HEK293 (cell line): ENCODE measurements around the gene UBE2Q2.
"Not testable (repeated sequence)": the region's sequence is repeated elsewhere in the genome, so short reads cannot be mapped to it uniquely, and the experiment has no call there.

Source experiments
- CTCF ChIA-PET: fragments of 350-600 bp; formaldehyde crosslinking; extraction: SDS; loops from one replicate; lab custom pipeline; 2021; ENCODE audit warnings: antibody characterized with exemption; lab: Yijun Ruan, JAX
- POLR2A ChIA-PET: fragments of 300-600 bp; formaldehyde crosslinking; extraction: SDS; loops from one replicate; lab custom pipeline; 2020; ENCODE audit warnings: antibody characterized with exemption, inconsistent platforms; lab: Yijun Ruan, JAX
- H3K27ac ChIP-seq: fragments of 200-500 bp; sonication (Bioruptor generic); 2 replicates; pipeline ENCODE4 v1.5.1; 2014; ENCODE audit warnings: low read depth, low read length, control low read depth, inconsistent platforms; ENCODE audit errors: extremely low read depth
- H3K36me3 ChIP-seq, 2 experiments: fragments of 200-500 bp in 1 of 2; sonication (Bioruptor generic) in 1 of 2; 1 replicate in 1 of 2; 2 replicates in 1 of 2; pipeline ENCODE4 v1.5.1; 2014 to 2017; ENCODE audit warnings: inconsistent platforms in 2 of 2, low read length in 2 of 2; ENCODE audit not compliant: control insufficient read depth in 2 of 2, insufficient read depth in 1 of 2
- H3K4me1 ChIP-seq: fragments of 200-500 bp; sonication (Bioruptor generic); 2 replicates; pipeline ENCODE4 v1.5.1; 2014; ENCODE audit warnings: mild to moderate bottlenecking, low read length, inconsistent platforms; ENCODE audit not compliant: control insufficient read depth, insufficient read depth
- H3K4me3 ChIP-seq: 2 replicates; pipeline ENCODE4 v1.5.1; 2011; ENCODE audit warnings: low read depth, mild to moderate bottlenecking, control low read depth, low read length, moderate library complexity
- H3K9me3 ChIP-seq: fragments of 200-500 bp; sonication (Bioruptor generic); 2 replicates; pipeline ENCODE4 v1.5.1; 2014; ENCODE audit warnings: low read depth, low read length, inconsistent platforms; ENCODE audit not compliant: control insufficient read depth, insufficient read depth
- GFI1B ChIP-seq: fragments of 450-650 bp; formaldehyde crosslinking; IDR thresholded peaks from 2 replicates; pipeline ENCODE4 v1.5.1; 2016; ENCODE audit warnings: missing biosample characterization, missing genetic modification characterization
- KLF1 ChIP-seq: fragments of 450-650 bp; formaldehyde crosslinking; IDR thresholded peaks from 2 replicates; pipeline ENCODE4 v1.5.1; 2016; ENCODE audit warnings: missing biosample characterization, missing genetic modification characterization
- KLF7 ChIP-seq: fragments of 450-650 bp; formaldehyde crosslinking; IDR thresholded peaks from 2 replicates; pipeline ENCODE4 v1.5.1; 2016; ENCODE audit warnings: missing biosample characterization, missing genetic modification characterization, borderline replicate concordance
- PRDM1 ChIP-seq: fragments of 450-650 bp; formaldehyde crosslinking; IDR thresholded peaks from 2 replicates; pipeline ENCODE4; 2016; ENCODE audit warnings: missing biosample characterization, missing genetic modification characterization
- SP3 ChIP-seq: fragments of 450-650 bp; formaldehyde crosslinking; IDR thresholded peaks from 2 replicates; pipeline ENCODE4 v1.5.1; 2016; ENCODE audit warnings: missing biosample characterization, missing genetic modification characterization
- SP7 ChIP-seq: fragments of 450-650 bp; formaldehyde crosslinking; IDR thresholded peaks from 2 replicates; pipeline ENCODE4 v1.5.1; 2016; ENCODE audit warnings: missing biosample characterization, missing genetic modification characterization
- ZBTB1 ChIP-seq: fragments of 450-650 bp; formaldehyde crosslinking; IDR thresholded peaks from 2 replicates; pipeline ENCODE4 v1.5.1; 2016; ENCODE audit warnings: missing biosample characterization, missing genetic modification characterization
- ZFP3 ChIP-seq: fragments of 450-650 bp; formaldehyde crosslinking; IDR thresholded peaks from 2 replicates; pipeline ENCODE4 v1.5.1; 2016; ENCODE audit warnings: low read depth, missing biosample characterization, missing genetic modification characterization
- ZIC2 ChIP-seq: fragments of 450-650 bp; formaldehyde crosslinking; IDR thresholded peaks from 2 replicates; pipeline ENCODE4 v1.5.1; 2016; ENCODE audit warnings: missing biosample characterization, missing genetic modification characterization
- ZNF174 ChIP-seq: fragments of 450-650 bp; formaldehyde crosslinking; IDR thresholded peaks from 2 replicates; pipeline ENCODE4 v1.5.0; 2017; ENCODE audit warnings: missing biosample characterization, mild to moderate bottlenecking, missing genetic modification characterization
- ZNF2 ChIP-seq: fragments of 450-650 bp; formaldehyde crosslinking; IDR thresholded peaks from 2 replicates; pipeline ENCODE4 v1.5.1; 2016; ENCODE audit warnings: missing biosample characterization, missing genetic modification characterization
- ZNF214 ChIP-seq: fragments of 450-650 bp; formaldehyde crosslinking; IDR thresholded peaks from 2 replicates; pipeline ENCODE4 v1.5.1; 2017; ENCODE audit warnings: missing biosample characterization, mild to moderate bottlenecking, missing genetic modification characterization, borderline replicate concordance
- ZNF302 ChIP-seq: fragments of 450-650 bp; formaldehyde crosslinking; IDR thresholded peaks from 2 replicates; pipeline ENCODE4 v1.5.1; 2016; ENCODE audit warnings: missing biosample characterization, missing genetic modification characterization, low read depth
- ZNF324 ChIP-seq: fragments of 450-650 bp; formaldehyde crosslinking; IDR thresholded peaks from 2 replicates; pipeline ENCODE4 v1.5.1; 2016; ENCODE audit warnings: missing biosample characterization, missing genetic modification characterization
- ZNF544 ChIP-seq: fragments of 450-650 bp; formaldehyde crosslinking; IDR thresholded peaks from 2 replicates; pipeline ENCODE4 v1.5.0; 2017; ENCODE audit warnings: missing biosample characterization, missing genetic modification characterization
- ZNF548 ChIP-seq: fragments of 450-650 bp; formaldehyde crosslinking; IDR thresholded peaks from 2 replicates; pipeline ENCODE4 v1.5.1; 2016; ENCODE audit warnings: missing biosample characterization, missing genetic modification characterization
- ZNF561 ChIP-seq: fragments of 450-650 bp; IDR thresholded peaks from 2 replicates; pipeline ENCODE4 v1.5.1; 2018; ENCODE audit warnings: missing biosample characterization, missing genetic modification characterization, borderline replicate concordance
- ZNF571 ChIP-seq: fragments of 450-650 bp; formaldehyde crosslinking; IDR thresholded peaks from 2 replicates; pipeline ENCODE4 v1.5.0; 2017; ENCODE audit warnings: missing biosample characterization, missing genetic modification characterization
- ZNF629 ChIP-seq: fragments of 450-650 bp; formaldehyde crosslinking; IDR thresholded peaks from 2 replicates; pipeline ENCODE4 v1.5.1; 2017; ENCODE audit warnings: missing biosample characterization, missing genetic modification characterization
- ZNF658 ChIP-seq: fragments of 450-650 bp; formaldehyde crosslinking; IDR thresholded peaks from 2 replicates; pipeline ENCODE4; 2016; ENCODE audit warnings: missing biosample characterization, missing genetic modification characterization
- ZNF791 ChIP-seq: fragments of 450-650 bp; formaldehyde crosslinking; IDR thresholded peaks from 2 replicates; pipeline ENCODE4 v1.5.1; 2016; ENCODE audit warnings: missing biosample characterization, missing genetic modification characterization
- ZNF837 ChIP-seq: fragments of 450-650 bp; formaldehyde crosslinking; IDR thresholded peaks from 2 replicates; pipeline ENCODE4 v1.5.1; 2016; ENCODE audit warnings: missing biosample characterization, missing genetic modification characterization
- TF ChIP-seq, protein P1 (sequence below): fragments of 450-650 bp; formaldehyde crosslinking; IDR thresholded peaks from 2 replicates; pipeline ENCODE4 v1.5.1; 2016; ENCODE audit warnings: missing biosample characterization, missing genetic modification characterization
- TF ChIP-seq, protein P2 (sequence below): fragments of 450-650 bp; formaldehyde crosslinking; IDR thresholded peaks from 2 replicates; pipeline ENCODE4 v1.5.1; 2017; ENCODE audit warnings: missing biosample characterization, missing genetic modification characterization
- TF ChIP-seq, protein P3 (sequence below): fragments of 450-650 bp; formaldehyde crosslinking; IDR thresholded peaks from 2 replicates; pipeline ENCODE4 v1.5.1; 2016; ENCODE audit warnings: missing biosample characterization, missing genetic modification characterization

The UBE2Q2 gene

DNA sequence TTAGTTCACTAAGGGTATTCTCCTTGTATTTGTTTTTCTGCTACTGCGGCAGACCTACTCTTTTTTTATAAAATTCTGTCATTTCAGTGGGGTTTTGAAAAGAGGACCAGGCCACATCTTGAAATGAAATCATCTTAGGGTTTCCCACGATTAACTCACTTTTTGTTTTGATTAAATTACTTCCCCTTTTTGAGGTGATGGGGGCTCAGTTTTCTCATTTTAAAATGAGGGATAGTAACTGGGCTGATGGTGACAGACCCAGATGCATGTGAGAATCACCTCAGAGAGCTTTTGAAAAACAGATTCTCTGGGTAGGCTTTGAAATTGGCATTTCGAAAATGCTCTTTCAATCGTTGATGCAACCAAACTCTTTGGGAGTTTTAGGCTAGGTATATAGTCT lies 24.2 kb downstream of the UBE2Q2 start:
- no peaks in the 10 kb centered on the region for H3K9me3 ChIP-seq
- ChIA-PET POLR2A (no interaction called here), CTCF (interaction anchor here (0.6 kb wide), 1 partner anchor 838 kb away, joined by 3 read pairs; no protein-coding TSS in a partner anchor)
- no peak overlapping the region for H3K4me3 ChIP-seq
- H3K27ac ChIP-seq = no peak overlapping the region
- TF ChIP-seq ZBTB1 (tag by site-specific recombination) (no peak), ZNF214 (tag by site-specific recombination) (no peak), ZNF571 (tag by site-specific recombination) (no peak), ZNF658 (tag by site-specific recombination) (no peak), ZIC2 (tag by site-specific recombination) (no peak), KLF1 (tag by site-specific recombination) (no peak), PRDM1 (tag by site-specific recombination) (no peak), ZNF837 (tag by site-specific recombination) (no peak), ZNF561 (tag by site-specific recombination) (no peak), KLF7 (no peak), SP3 (tag by site-specific recombination) (no peak), ZNF2 (tag by site-specific recombination) (no peak), ZNF302 (tag by site-specific recombination) (no peak), ZNF544 (tag by site-specific recombination) (no peak), ZNF174 (no peak), ZNF629 (no peak)
- TF ChIP-seq, protein P1, sequence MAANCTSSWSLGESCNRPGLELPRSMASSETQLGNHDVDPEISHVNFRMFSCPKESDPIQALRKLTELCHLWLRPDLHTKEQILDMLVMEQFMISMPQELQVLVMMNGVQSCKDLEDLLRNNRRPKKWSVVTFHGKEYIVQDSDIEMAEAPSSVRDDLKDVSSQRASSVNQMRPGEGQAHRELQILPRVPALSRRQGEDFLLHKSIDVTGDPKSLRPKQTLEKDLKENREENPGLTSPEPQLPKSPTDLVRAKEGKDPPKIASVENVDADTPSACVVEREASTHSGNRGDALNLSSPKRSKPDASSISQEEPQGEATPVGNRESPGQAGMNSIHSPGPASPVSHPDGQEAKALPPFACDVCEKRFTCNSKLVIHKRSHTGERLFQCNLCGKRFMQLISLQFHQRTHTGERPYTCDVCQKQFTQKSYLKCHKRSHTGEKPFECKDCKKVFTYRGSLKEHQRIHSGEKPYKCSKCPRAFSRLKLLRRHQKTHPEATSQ (tag by site-specific recombination) = no peak
- TF ChIP-seq, protein P2, sequence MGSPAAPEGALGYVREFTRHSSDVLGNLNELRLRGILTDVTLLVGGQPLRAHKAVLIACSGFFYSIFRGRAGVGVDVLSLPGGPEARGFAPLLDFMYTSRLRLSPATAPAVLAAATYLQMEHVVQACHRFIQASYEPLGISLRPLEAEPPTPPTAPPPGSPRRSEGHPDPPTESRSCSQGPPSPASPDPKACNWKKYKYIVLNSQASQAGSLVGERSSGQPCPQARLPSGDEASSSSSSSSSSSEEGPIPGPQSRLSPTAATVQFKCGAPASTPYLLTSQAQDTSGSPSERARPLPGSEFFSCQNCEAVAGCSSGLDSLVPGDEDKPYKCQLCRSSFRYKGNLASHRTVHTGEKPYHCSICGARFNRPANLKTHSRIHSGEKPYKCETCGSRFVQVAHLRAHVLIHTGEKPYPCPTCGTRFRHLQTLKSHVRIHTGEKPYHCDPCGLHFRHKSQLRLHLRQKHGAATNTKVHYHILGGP = no peak
- TF ChIP-seq, protein P3, sequence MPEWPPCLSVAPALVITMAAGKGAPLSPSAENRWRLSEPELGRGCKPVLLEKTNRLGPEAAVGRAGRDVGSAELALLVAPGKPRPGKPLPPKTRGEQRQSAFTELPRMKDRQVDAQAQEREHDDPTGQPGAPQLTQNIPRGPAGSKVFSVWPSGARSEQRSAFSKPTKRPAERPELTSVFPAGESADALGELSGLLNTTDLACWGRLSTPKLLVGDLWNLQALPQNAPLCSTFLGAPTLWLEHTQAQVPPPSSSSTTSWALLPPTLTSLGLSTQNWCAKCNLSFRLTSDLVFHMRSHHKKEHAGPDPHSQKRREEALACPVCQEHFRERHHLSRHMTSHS (tag by site-specific recombination) = no peak
- peaks cover 0 to 9% of the 10 kb centered on the region in 2 experiments for H3K36me3 ChIP-seq
- peaks cover 12% of the 10 kb centered on the region for H3K4me1 ChIP-seq

DNA sequence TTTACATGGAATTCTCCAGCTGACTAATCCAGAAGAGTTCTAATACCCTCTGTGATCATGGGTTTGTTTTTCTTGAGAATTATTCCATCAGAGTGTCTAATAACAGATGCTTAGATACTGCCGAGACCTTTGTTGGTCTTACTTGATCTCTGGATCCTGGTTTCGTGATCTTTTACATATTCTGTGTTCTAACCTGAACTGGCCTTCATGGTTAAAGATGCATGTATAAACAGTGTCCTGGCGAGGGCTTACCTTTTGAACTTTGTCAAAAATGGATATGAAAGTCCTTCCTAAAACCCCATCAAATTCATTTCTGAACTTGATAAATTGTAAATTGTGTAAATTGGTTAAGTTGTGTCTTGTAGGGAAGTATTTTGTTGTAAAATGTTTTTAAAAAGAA lies 24.8 kb downstream of the UBE2Q2 start:
- Histone ChIP-seq H3K27ac (no peak overlapping the region), H3K9me3 (no peaks in the 10 kb centered on the region), H3K4me1 (peaks cover 7% of the 10 kb centered on the region), H3K36me3 (peaks cover 2 to 9% of the 10 kb centered on the region in 2 experiments), H3K4me3 (no peak overlapping the region)
- POLR2A ChIA-PET = no interaction called here
- CTCF ChIA-PET = no interaction called here
- TF ChIP-seq ZNF548 (tag by site-specific recombination) (no peak), ZNF791 (tag by site-specific recombination) (no peak), ZNF2 (tag by site-specific recombination) (no peak)

DNA sequence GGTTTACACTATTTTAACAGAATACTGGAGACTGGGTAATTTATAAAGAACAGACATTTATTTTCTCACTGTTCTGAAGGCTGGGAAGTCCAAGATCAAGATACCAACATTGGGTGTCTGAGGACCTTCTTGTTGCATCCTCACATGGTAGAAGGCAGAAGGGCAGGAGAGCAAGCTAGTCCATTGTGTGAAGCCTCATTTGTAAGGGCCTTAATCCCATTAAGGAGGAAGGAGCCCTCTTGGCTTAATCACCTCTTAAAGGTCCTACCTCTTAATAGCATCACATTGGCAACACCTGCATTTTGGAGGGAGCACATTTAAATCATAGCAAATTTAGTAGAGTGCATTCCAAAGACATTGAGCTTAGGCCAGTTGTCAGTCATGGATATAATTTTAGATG lies 26.2 kb downstream of the UBE2Q2 start:
- CTCF ChIA-PET = interaction anchor here (0.6 kb wide), 1 partner anchor 29 kb away, joined by 3 read pairs; no protein-coding TSS in a partner anchor
- TF ChIP-seq SP7 (tag by site-specific recombination) = no peak
- TF ChIP-seq ZNF324 (tag by site-specific recombination) = no peak
- TF ChIP-seq ZFP3 (tag by site-specific recombination) = no peak
- no peak for TF ChIP-seq GFI1B (tag by site-specific recombination)
- TF ChIP-seq, all 188 proteins: peak for 0
- H3K4me1 ChIP-seq = no peaks in the 10 kb centered on the region
- POLR2A ChIA-PET = no interaction called here
- peaks cover 16 to 23% of the 10 kb centered on the region in 2 experiments for H3K36me3 ChIP-seq
- H3K27ac ChIP-seq = no peak overlapping the region
- no peaks in the 10 kb centered on the region for H3K9me3 ChIP-seq
- H3K4me3 ChIP-seq = no peak overlapping the region

DNA sequence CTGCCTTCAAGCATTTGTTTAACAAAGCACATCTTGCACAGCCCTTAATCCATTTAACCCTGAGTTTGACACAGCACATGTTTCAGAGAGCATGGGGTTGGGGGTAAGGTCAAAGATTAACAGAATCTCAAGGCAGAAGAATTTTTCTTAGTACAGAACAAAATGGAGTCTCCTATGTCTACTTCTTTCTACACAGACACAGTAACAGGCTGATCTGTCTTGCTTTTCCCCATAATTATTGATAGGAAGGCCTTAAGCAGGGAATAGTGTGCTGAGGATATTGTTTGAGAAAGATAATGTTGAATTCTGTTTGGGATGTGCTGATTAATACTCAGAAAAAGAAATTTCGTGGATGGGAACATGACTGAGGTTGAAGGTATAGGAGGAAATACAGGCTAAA lies 28.3 kb downstream of the UBE2Q2 start:
- H3K36me3 ChIP-seq = peaks cover 22 to 39% of the 10 kb centered on the region in 2 experiments

More for the DNA sequence above, 28.3 kb downstream of the UBE2Q2 start:
- H3K9me3 ChIP-seq, CTCF ChIA-PET, POLR2A ChIA-PET, H3K27ac ChIP-seq, H3K4me3 ChIP-seq, H3K4me1 ChIP-seq: not testable (repeated sequence)
